NCI-H2081 (cell line): ENCODE measurements around the gene CFAP100.

Experiments
- DNase-seq, 2 experiments: peaks; one replicate each; lab custom pipeline; 2025; lab: John Stamatoyannopoulos, UW

The CFAP100 gene

DNA sequence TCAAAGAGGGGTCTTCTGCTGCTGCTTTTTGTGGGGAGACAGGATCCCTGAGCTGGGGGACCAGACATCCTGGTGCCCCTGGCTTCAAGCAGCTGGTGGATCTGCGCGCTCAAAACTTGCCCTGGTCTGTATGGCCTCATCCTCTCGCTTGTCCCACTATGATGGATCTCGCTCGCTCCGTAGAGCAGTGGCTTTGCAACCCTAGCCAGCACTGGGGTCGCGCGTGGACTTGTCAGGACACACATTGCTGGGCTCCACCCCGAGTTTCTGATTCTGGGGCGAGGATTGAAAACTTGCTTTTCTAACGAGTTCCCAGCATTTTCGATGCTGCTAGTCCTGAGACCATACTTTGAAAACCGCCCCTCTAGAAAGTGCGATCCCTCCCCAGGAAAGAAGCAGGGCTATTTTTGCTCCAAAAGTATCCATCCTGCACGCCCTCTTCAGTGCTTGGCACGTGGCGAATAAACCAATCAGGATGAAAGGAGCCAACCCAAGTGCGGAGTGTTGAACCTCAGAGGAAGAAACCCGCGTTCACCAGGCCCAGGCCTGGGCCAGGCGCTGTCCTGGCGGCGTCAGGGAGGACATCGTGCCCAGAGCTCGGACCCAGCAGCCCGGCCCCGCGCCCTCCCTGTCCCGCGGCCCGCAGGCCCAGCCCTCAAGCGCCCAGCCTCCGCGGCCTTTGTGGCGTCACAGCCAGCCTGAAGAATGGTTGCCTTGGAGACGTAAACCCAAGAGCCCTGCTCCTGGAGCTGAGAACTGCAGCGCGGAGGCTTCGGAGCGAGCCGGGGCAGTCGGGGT lies at the start of gene CFAP100:
CFAP100 (plus strand) TSS at position 731 of the 798 bp plus-strand sequence. CDS start 1,092 bp downstream, outside the sequence.
- no peak for DNase-seq

DNA sequence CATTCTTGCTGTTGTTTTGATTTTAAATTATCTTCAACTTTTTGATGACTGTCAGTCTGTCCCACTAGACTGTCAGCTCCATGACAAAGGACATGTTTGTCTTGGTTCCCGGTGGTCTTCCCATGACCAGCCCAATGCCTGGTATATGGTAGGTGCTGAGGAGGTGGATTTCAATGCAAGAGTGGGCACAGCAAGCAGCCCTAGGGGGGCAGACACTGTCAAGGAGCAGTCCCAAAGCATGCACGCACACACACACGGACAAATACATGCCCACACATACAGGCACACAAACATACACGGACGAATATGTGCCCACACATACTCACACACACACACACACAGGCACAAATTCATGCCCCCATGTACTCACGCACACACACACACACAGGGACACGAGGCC lies 49.5 kb upstream of the CFAP100 start:
- no peak for DNase-seq

DNA sequence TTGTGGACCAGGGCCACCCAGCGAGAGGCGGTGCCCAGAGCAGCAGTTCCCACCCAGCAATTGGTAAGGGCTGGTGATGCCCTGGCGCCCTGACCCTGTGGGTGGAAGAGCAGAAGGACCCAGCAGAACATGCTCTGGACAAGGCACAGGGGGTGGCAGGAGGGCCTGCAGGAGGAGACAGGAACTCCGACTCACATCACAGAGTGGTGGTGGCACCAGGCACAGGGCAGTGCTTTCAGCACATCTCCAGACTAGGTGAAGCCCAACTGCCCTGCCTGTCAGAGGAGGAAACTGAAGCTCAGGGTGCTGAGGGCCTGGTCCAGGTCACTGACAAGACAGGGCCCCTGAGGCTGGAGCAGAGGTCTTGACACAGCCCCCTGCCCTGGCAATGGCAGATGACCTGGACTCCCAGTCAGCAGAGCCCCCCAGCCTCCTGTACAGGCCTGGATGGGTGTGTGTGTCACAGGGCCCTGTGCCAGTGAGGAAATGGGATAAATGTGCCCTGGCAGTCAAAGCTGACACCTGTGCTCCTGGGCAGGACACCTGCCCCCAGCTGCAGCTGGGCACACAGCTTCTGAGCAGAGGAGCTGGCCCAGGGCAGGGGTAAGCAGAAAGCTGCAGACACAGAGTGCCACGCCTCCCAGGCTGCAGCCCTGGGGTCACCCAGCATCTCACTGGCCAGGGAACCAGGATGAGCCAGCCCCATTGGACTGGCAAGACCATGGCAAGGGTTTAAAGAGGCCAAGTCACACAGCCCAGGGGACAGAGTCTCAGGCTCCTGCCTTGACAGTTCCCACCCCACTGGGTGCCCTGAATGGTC lies 48.9 kb upstream of the CFAP100 start:
- no peak for DNase-seq

DNA sequence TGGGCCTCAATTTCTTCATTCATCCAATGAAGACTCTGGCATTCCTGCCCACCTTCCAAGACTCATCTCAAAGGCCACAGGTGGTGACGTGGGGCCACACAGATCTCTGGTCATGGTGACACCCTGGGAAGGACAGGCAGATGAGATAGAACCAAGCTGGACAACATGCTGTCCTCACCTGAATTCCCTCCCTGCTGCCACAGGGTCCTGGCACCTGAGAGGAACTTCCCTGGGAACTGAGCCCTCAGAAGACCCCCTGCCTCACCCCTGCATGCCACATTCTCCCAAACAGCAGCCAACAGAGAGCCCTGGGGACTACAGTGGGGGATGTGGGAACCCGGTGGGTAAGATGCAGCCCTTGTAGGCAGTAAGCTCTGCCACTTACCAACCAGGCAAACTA lies 48.2 kb upstream of the CFAP100 start:
- no peak for DNase-seq

DNA sequence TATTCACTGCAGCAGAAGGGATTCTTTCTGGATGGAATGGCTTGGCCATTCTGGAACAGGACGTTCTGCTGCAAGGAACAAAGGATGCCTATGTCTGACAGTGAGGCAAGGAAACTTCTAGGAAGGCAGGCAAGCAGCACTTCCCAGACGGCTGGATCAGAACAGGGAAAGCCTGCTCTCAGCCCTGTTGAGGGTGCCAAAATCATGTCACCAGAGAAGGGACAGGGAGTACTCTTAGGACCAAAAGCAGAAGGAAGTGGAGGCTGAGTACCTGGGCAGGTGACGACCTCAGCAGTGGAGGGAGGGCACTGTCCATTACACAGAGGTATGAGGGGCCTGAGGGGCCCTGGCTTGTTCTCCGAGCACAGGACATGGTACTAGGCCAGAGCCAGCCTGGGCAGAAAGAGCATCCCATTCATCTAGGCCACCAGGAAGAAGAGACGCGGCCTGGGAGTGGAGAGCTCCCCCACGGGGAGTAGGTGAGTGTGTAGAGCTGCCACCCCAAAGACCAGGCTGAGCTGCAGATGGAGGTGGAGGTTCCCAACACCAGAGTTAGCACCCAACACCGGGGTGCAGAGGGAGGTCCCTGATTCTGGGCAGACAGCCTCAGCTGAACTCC lies 47.1 kb upstream of the CFAP100 start:
- no peak for DNase-seq

DNA sequence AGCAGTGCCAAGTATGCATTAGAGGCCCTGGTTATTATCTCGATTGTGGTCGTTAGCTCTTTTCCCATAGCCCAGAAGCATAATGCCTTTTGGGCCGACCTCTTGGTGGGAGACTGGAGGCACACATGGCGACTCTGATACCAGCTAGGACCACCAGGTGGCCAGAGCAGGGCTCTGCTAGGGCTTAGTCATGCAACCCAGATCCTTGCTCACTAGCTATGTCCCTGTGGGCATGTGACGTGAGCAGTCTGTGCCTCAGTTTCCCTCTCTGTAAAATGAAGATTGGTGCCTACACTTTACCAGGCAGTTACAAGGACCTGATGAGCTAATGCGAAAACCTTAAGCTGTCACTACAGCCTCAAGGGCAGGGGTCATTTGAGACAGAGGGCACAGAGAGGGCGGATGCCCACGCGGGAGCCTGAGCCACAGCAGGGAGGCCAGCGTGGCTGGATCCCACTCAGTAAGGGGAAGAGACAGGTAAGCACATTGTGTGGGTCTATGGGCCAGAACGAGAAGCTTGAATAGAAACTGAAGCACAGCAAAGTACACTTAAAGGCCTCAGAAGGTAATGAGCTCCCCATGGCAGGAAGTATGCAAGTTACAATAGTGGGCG lies 46.3 kb upstream of the CFAP100 start:
- no peak for DNase-seq

DNA sequence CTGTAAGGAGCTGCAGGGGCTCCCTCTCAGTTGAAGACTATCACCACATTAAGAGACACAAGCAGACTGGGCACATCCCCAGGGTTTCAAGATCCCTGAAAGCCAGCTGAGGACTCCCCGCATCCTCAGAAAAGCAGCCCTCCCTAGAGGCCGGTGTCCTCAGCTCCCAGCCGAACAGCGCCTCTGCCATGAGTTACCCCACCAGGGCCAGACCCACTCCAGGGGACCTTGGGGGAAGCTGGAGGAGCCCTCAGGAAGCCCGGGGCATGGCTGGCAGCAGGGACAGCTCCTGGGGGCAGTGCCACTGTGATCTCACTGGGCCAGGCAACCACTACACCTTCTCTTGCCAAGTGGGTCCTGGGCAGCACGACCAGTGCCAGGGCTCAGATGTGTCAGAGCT lies 45.6 kb upstream of the CFAP100 start:
- DNase-seq, result no peak

DNA sequence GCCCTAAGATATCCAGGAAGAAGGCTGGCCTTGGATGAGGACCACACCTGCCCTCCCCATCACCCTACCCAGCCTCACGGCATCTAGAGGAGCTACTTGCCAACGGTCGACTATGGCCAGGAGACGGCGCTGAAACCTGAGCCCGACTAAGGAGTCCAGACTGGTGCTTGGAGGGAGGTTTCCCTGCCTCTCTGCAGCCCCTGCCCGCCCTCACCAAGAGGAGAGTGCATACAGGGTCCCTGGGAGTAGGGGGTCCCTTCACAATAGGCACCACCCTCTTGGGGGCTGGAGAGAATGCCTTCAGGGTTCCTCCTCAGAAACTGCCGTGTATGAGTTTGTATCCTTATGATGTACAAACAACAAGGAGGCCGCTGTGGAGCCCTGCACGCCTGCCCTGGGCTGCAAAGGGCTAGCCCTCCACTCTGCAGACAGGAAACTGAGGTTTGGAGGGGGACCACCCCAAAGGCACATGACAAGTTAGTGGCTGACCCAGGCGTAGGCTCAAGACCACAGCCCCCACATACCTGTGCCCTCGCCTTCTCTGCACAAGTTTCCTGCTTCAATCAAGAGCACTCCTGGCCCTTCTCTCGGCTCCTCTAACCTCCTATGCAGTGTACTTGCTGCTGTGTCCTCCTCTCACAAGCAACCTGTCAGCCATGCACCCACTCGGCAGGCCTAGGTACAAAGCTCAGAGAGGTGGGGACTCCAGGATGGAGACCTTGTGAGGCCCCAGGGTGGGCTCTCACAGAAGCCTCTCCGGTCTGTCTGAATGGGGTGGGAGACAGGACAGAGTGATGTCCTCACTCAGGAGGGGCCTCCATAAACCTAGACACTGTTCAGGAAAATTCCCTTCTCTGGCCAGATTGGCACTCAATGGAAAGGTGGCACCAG lies 44.9 kb upstream of the CFAP100 start:
- DNase-seq, result no peak

DNA sequence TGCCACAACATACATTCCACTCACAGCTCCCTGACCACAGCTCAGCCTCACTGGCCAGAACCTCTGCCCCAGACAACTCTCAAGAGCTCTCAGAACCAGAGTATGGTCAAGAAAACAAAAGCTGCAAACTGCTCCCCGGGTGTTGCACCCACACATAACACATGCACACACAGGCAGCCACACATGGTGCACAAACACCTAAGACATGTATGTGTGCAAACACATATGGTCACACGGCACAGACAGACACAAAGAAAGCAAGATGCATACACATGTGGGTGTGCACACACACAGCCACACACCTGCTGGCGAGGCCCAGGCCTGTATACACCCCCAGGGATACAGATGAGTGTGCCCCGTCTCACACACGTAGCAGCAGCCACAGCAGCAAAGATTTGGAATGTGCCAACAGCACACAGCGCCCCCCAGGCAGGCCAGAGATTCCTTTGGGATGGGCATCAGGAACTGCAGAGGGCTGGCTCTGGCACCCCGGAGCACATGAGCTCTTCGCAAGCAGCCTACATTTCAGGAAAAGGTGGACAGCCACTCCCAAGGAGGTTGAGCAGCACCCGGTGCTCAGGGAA lies 44.1 kb upstream of the CFAP100 start:
- no peak for DNase-seq

DNA sequence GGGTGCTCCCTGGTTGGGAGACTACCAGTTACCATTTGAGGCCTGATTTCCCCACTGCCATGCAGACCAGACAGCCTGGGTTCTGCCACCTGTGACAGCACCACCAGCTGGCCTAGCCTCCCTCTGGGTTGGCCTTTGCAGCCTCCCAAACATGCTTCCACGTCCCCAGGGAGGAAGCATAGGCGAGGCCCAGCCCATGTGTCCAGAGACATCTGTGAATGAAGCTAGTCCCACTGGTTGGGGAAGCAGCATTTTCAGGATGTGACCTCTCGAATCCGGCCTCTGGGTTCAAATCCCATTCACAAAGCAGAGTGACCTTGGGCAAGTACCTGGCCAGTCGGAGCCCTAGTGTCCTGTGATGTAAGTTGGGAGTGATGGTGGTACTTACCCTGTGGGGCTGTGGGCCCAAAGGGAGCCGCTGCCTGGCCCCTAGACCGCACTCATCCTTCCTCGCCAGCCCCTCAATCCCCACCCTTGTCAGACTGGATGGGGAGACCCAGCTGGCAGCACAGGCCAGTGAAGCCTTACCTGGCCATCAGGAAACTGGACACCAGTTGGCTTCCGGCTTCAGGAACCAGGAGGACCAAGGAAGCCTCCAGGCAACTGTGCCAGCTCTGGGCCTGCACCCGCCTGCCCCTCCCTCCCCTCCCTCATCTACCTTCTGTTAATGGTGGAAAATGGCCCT lies 43.5 kb upstream of the CFAP100 start:
- no peak for DNase-seq

DNA sequence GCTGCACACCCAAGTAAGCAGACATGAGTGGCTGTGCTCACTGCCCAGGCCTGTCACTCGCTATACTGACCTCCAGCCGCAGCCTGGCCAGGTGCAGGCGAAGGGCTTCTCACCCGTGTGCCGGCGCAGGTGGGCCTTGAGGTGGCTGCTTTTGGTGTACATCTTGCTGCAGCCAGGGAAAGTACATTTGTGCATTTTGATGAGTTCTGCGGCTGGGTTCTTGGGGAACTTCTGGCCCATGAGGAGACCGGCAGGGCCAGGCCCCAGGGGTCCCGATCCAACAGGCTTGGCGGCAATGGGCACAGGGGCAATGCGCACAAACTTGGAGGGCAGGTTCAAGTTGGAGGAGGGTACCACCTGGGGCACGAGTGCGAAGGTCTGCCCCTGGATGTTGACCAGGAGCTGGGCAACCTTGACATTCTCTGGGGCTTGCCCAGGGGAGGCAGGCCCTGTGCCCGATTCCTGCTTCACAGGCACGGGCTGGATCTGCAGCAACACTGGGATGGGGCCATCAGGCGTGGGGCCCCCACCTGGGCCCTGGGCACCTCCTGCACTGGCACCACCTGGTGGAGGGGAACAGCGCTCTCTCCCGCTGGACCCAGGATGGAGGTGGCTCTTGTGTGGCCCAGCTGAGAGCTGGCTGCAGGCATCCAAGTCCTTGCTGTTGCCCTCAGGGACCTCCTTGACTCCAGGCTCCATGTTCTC lies 42.8 kb upstream of the CFAP100 start:
- DNase-seq, result no peak

DNA sequence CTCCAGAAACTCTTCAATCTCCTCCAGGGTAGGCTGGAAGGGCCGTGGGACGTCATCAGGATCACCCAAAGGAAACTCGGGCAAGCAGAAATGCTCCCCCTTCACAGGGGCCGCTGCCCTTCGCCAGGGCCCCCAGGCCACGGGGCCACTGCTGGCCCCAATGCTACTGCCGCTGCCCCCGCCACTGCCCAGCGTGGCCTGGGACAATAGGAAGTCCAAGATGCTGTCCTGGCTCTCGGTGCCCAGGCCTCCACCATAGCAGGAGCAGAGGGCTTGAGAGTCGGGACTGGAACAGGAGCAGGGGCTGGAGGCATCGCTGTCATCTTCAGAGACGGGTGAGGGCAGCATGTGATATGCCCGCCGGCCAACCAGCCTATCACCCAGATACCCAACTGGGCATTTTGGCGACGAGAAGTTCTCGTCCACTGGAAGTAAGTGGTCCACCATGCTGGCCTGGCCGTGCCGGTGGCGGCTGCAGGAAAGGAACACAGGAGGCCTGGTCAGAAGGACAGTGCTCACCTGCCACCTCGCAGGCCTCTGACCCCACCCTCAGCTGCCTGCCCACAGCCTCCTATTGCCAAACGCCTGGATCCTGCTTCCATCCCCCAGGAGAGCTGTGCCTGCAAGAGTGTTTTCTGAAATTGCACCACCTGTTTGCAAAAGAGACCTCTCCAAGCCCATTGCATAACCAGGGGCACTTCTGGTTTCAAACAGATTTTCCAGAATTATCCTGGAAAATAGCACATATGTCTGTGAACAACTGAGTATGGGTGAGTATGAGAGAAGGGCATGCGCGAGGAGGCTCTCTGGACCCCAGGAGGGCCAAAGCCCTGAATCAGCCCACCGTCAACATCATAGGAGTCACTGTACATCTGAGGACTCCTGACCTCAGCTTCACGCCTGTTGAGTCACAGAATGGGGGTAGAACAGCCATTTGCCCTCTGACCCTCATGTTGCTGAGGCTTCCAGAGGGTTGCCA lies 41.9 kb upstream of the CFAP100 start:
- DNase-seq, result no peak

DNA sequence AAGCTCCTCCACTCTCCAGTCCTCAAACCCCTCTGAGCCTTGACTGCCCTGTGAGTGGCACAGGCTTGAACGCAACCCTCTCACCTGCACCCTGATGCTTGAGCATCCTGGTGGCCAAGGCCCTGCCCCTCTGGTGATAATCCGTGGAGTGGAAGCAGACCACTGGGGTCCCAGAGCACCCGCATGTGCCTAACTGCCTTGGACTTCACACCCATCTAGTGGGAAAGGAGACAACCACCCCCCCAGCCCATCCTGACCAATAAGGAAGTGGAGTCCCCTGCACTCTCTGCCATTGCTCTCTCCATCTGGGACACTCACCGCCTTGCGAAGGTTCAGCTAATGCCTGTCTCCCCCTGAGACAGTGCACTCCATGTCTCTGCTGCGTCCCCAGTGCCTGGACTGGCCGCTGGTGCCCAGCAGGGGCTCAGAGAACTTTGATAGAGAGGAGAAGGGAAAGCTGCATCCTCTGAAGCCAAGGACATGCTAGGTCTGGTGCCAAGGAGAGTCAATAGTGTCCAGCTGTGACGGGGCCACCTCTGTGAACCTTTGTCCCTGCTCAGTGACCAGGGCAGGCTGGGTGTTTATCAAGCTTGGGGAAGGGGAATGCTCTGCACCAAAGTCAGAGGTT lies 40.9 kb upstream of the CFAP100 start:
- DNase-seq, result no peak

DNA sequence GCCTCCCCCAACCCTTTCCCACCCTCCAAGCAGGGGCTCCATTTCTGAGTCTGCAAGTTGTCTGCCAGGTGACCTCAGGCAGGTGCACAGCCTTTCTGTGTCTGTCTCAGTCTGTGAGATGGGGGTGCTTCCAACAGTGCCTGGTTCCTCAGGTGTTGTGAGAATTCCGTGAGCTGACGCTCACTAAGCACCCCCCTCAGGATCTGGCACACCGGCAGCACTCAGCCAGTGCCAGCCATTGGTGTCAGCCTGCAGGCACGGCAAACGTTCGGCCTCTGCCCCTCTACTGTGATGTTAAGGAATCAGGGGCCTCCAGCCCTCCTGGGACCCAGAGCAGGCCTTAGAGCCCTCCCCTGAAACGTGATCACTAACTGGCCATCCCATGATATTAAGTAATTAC lies 39.9 kb upstream of the CFAP100 start:
- DNase-seq, result no peak

DNA sequence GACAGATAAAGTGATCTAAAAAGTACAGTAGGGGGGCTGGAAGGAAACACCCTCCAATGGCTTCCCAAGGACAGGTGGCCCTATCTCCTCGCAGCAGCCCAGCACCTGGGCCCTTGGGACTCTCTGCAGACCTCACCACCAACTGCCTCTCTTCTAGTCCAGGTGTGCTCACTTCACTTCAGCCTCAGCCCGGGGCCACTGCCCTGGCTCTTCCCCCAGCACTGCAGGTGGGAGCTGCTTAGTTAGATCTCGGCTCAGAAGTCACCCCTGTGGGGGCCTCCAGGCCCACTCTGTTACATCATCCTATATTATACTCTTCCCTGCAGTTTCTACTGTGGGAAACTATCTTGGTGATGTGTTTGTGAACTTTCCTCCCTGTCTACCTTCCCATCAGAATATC lies 39.5 kb upstream of the CFAP100 start:
- no peak for DNase-seq

DNA sequence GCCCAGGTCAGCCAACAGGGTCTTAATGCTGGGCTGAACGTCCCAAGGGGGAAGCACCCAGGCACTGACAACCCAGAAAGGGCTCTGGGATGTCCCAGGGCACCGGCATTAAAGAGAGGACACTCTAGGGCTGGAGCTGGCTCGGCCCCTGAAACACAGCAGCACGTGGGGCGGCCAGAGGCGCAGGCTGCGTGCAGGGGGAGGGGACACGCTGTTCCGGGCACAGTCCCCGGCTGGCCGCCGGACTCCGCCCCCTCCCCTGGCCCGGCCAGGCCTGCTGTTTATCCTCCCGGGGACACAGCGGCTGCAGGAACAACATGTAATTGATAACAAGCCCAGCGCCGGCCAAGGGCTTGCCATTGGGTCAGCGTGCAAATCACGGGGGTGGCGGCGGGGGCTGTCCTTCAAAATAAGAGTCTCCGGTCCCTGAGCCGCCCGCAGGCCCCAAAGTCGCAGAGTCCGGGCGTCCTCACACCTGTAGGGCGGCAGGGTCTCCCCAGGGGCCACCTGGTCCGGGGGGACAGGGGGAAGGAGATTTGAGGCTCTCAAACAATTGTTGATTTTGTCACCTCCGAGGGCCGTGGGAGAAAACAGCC lies 38.8 kb upstream of the CFAP100 start:
- peak; percentile 20 to 68 for DNase-seq

DNA sequence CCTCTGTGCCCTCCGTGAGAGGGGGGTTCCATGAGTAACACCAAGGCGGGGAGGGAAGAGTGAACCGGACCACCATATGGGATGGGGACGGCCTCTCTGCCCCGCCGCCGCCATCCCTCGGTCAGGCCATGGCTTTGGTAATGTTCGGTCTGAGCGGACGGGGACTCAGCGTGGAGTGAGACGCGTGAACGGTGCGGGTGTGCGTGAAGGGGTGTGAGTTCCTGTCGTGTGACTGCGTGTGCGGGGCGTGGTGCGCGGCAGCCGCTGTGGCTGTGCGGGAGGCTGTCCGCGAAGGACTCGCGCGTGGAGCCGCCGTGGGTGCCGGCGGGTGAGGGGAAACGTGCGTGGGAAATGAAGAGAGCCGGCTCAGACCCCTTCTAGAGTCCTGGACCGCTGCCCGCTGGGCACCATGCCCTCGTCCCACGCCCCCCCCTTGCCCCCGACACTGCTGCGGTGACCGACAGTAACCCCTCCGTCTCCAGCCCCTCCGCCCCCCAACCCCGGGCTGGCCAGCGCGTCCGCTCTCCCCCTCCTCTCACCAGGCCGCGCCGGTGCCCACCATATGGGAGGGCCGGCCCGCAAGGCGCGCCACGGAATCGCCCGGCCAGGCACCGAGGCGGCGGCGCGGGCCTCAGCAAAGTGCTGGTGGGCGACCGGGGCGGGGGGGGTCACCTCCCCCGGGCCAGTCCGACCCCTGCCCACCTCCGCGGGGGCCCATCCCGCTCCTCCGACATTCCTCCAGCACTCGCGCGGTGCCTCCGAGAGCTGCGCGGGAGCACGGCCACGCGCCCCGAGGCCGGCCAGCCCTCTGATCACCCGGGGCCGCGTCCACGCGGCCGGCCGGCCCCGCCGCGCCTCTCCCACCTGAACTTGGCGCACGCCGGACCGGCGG lies 38.1 kb upstream of the CFAP100 start:
- no peak for DNase-seq
